Measurements from ENCODE around the gene MIAT.

DNA sequence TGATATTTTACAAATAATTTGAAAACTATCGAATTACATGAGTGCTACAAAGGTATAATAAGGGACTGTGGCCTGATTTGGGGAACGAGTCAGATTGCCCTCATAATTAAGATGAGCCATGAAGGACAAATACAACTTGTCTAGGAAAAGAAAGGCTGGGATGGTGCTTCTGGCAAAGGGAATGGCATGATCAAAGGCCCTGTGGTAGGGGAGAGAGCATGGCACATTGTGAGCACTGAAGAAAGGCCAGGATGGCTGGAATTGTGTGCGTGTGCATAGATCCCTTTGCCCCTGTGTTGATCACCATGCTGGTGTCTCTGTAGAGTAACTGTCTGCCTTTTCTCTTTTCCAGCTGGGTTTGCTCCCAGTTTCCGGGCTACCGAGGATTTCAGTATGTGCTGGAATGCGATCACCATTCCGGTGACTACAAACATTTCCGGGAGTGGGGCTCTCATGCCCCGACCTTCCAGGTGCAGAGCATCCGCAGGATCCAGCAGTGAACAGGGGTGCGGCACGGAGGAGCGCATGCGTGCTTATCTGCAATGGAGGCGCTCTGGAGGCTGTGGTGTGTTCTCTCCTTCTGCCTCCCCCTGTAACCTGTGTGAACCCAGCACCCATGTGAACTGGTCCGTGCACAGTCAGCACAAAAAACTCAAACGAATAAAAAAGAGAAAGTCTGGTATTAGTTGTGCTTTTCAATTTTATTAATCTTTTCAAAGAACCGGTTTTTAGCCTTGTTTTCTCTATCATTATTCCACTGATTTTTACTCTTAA, 27.2 kb upstream of the MIAT start:
- TF ChIP-seq, protein P1, sequence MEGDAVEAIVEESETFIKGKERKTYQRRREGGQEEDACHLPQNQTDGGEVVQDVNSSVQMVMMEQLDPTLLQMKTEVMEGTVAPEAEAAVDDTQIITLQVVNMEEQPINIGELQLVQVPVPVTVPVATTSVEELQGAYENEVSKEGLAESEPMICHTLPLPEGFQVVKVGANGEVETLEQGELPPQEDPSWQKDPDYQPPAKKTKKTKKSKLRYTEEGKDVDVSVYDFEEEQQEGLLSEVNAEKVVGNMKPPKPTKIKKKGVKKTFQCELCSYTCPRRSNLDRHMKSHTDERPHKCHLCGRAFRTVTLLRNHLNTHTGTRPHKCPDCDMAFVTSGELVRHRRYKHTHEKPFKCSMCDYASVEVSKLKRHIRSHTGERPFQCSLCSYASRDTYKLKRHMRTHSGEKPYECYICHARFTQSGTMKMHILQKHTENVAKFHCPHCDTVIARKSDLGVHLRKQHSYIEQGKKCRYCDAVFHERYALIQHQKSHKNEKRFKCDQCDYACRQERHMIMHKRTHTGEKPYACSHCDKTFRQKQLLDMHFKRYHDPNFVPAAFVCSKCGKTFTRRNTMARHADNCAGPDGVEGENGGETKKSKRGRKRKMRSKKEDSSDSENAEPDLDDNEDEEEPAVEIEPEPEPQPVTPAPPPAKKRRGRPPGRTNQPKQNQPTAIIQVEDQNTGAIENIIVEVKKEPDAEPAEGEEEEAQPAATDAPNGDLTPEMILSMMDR (conservative IDR thresholded peaks at IDR 0.05 in 1 of 2, IDR thresholded peaks at IDR 0.05 in 1 of 2; ENCODE audit: low read depth in 1 of 2, low read length in 2 of 2), result no peak
- no peak for TF ChIP-seq EZH2 (IDR thresholded peaks at IDR 0.05; ENCODE audit: low read length, missing control alignments)
